Hepatocyte (in vitro differentiated cells): ENCODE results near the gene CDH6.

Source experiments
- CTCF ChIP-seq: fragments of 200-600 bp; sonication (generic); IDR thresholded peaks from 2 replicates; pipeline ENCODE4 v1.5.1; 2016; ENCODE audit warnings: antibody characterized with exemption, mild to moderate bottlenecking; ENCODE audit not compliant: poor library complexity
- EZH2 ChIP-seq: fragments of 200-600 bp; sonication (generic); IDR thresholded peaks from 2 replicates; pipeline ENCODE4 v1.6.1; 2016; ENCODE audit warnings: antibody characterized with exemption, mild to moderate bottlenecking, borderline replicate concordance

GRCh38 chr5:31287985-31288384 is 94.5 kb downstream of the CDH6 start:
- TF ChIP-seq CTCF (no peak), EZH2 (no peak)
